GM12878 (cell line): ENCODE results near the gene NPAS3. TPM values are rescaled to one million over a fixed set of nuclear protein-coding genes. Genes with fewer than 3 reads are reported as not detected.

Source experiments
- ATAC-seq: fragments of 200-7000 bp; cut with Tn5 transposase; 3 replicates; pipeline ENCODE4 v1.9.1; 2020; ENCODE audit warnings: mild to moderate bottlenecking, moderate library complexity
- BruUV-seq: library from RNA; stranded (reverse); fragments of 400-500 nt; replicated peaks from 2 replicates; lab custom pipeline; 2021; lab: Mats Ljungman, UMichigan
- CTCF ChIA-PET: fragments of 300-600 bp; sonication (Branson Sonifier 250); formaldehyde crosslinking; extraction: SDS; loops from one replicate; lab custom pipeline; 2021; ENCODE audit warnings: inconsistent platforms; lab: Yijun Ruan, JAX
- POLR2A ChIA-PET: fragments of 350-600 bp; formaldehyde crosslinking; extraction: SDS; loops from one replicate; lab custom pipeline; 2021; ENCODE audit warnings: inconsistent platforms; lab: Charles Lee
- RAD21 ChIA-PET: fragments of 300-600 bp; sonication (Branson Sonifier 250); formaldehyde crosslinking; loops from one replicate; lab custom pipeline; 2023; ENCODE audit warnings: antibody characterized with exemption; ENCODE audit not compliant: unreplicated experiment; lab: Charles Lee
- SMC1A ChIA-PET: fragments of 300-600 bp; sonication (Branson Sonifier 250); formaldehyde crosslinking; loops from one replicate; lab custom pipeline; 2023; ENCODE audit not compliant: unreplicated experiment, uncharacterized antibody; lab: Charles Lee
- DNase-seq: peaks from one replicate; pipeline ENCODE4 v3.0.0-alpha.2; 2011; ENCODE audit warnings: low read depth, low spot score
- FAIRE-seq: peaks from 3 replicates; lab custom pipeline; 2011; peaks lifted over from hg19 to GRCh38; lab: Jason Lieb, UNC
- H2AFZ ChIP-seq: 2 replicates; pipeline ENCODE4 v1.6.0; 2011; ENCODE audit warnings: low read depth, low read length, control low read depth; ENCODE audit not compliant: control insufficient read depth
- H3K27ac ChIP-seq: 2 replicates; pipeline ENCODE4 v1.5.1; 2011; ENCODE audit warnings: control low read depth; ENCODE audit not compliant: control insufficient read depth, insufficient read depth
- H3K27me3 ChIP-seq, 2 experiments: replicated peaks in 1 of 2; 2 replicates each; pipeline versions ENCODE4 v1.6.0 to v1.6.1; 2011; ENCODE audit warnings: low read length in 1 of 2; ENCODE audit not compliant: control insufficient read depth in 2 of 2, insufficient read depth in 2 of 2
- H3K36me3 ChIP-seq, 2 experiments: 2 replicates each; pipeline ENCODE4 v1.5.1; 2011; ENCODE audit warnings: low read length in 1 of 2; ENCODE audit not compliant: control insufficient read depth in 2 of 2, insufficient read depth in 2 of 2
- H3K4me1 ChIP-seq: 2 replicates; pipeline ENCODE4 v1.6.1; 2011; ENCODE audit warnings: mild to moderate bottlenecking, low read length, moderate library complexity, mixed read lengths; ENCODE audit not compliant: control insufficient read depth, insufficient read depth
- H3K4me2 ChIP-seq: 2 replicates; pipeline ENCODE4 v1.6.0; 2011; ENCODE audit warnings: control low read depth; ENCODE audit not compliant: control insufficient read depth, insufficient read depth
- H3K4me3 ChIP-seq: fragments of 200-600 bp; sonication (generic); 2 replicates; pipeline ENCODE4 v1.5.1; 2016
- H3K79me2 ChIP-seq: 2 replicates; pipeline ENCODE4 v1.6.0; 2011; ENCODE audit warnings: low read length; ENCODE audit not compliant: control insufficient read depth, insufficient read depth
- H3K9ac ChIP-seq: 2 replicates; pipeline ENCODE4 v1.8.0; 2011; ENCODE audit warnings: low read length, control low read depth, mixed read lengths; ENCODE audit not compliant: control insufficient read depth, insufficient read depth
- H3K9me3 ChIP-seq: replicated peaks from 3 replicates; pipeline ENCODE4 v1.5.1; 2011; ENCODE audit warnings: mild to moderate bottlenecking, low read length; ENCODE audit not compliant: control insufficient read depth, insufficient read depth
- H4K20me1 ChIP-seq: 2 replicates; pipeline ENCODE4 v1.6.0; 2011; ENCODE audit not compliant: control insufficient read depth, insufficient read depth
- ATF3 ChIP-seq: IDR thresholded peaks from 2 replicates; pipeline ENCODE4 v1.6.1; 2011; ENCODE audit warnings: low read depth, mild to moderate bottlenecking, low read length, moderate library complexity, borderline replicate concordance; ENCODE audit errors: extremely low read depth
- BHLHE40 ChIP-seq, 2 experiments: fragments of 450-650 bp in 1 of 2; IDR thresholded peaks; 2 replicates each; pipeline ENCODE4 v1.6.1; 2011 to 2017; ENCODE audit warnings: low read depth in 2 of 2, borderline replicate concordance in 1 of 2, improper control_type of control experiment in 1 of 2, low read length in 1 of 2, mild to moderate bottlenecking in 1 of 2
- CHD2 ChIP-seq: IDR thresholded peaks from 2 replicates; pipeline ENCODE4 v1.6.1; 2011; ENCODE audit warnings: low read depth, low read length, improper control_type of control experiment, borderline replicate concordance
- EZH2 ChIP-seq: IDR thresholded peaks from 2 replicates; pipeline ENCODE4 v1.6.1; 2012; ENCODE audit warnings: low read depth, mild to moderate bottlenecking, control low read depth, inconsistent platforms, low read length, borderline replicate concordance; ENCODE audit not compliant: control insufficient read depth
- FOXM1 ChIP-seq: IDR thresholded peaks from 2 replicates; pipeline ENCODE4 v1.6.1; 2012; ENCODE audit warnings: low read depth, mild to moderate bottlenecking, inconsistent platforms, low read length, moderate library complexity
- HDAC2 ChIP-seq: fragments of 200-600 bp; sonication (generic); IDR thresholded peaks from 2 replicates; pipeline ENCODE4 v1.6.1; 2017
- HDAC6 ChIP-seq: fragments of 200-600 bp; sonication (generic); IDR thresholded peaks from one replicate; pipeline ENCODE4 v1.8.0; 2017; ENCODE audit warnings: antibody characterized with exemption; ENCODE audit not compliant: unreplicated experiment
- JUNB ChIP-seq: IDR thresholded peaks from 2 replicates; pipeline ENCODE4 v1.6.1; 2016; ENCODE audit warnings: antibody characterized with exemption, mild to moderate bottlenecking
- JUND ChIP-seq: IDR thresholded peaks from 2 replicates; pipeline ENCODE4 v1.6.1; 2012; ENCODE audit warnings: low read depth, mild to moderate bottlenecking, low read length, improper control_type of control experiment, moderate library complexity
- KDM1A ChIP-seq: fragments of 200-600 bp; sonication (generic); IDR thresholded peaks from 2 replicates; pipeline ENCODE4 v1.6.1; 2016; ENCODE audit warnings: borderline replicate concordance
- MYB ChIP-seq: fragments of 150-350 bp; IDR thresholded peaks from 2 replicates; pipeline ENCODE4 v1.6.1; 2014; ENCODE audit warnings: mild to moderate bottlenecking, low read depth, low read length, borderline replicate concordance
- PKNOX1 ChIP-seq: fragments of 450-650 bp; IDR thresholded peaks from 2 replicates; pipeline ENCODE4 v1.6.1; 2016; ENCODE audit warnings: mild to moderate bottlenecking
- POLR2A ChIP-seq: IDR thresholded peaks from 2 replicates; pipeline ENCODE4 v1.6.1; 2011; ENCODE audit warnings: low read depth, mild to moderate bottlenecking, low read length
- RBBP5 ChIP-seq: fragments of 200-600 bp; sonication (generic); conservative IDR thresholded peaks from 2 replicates; pipeline ENCODE4 v1.6.1; 2016
- SUPT20H ChIP-seq: IDR thresholded peaks from 2 replicates; pipeline ENCODE4 v1.6.1; 2011; ENCODE audit warnings: low read depth, mild to moderate bottlenecking, low read length, moderate library complexity, borderline replicate concordance; ENCODE audit not compliant: control insufficient read depth
- SUZ12 ChIP-seq: fragments of 200-600 bp; sonication (generic); IDR thresholded peaks from one replicate; pipeline ENCODE4 v1.6.1; 2018; ENCODE audit warnings: antibody characterized with exemption, mild to moderate bottlenecking; ENCODE audit not compliant: unreplicated experiment
- WRNIP1 ChIP-seq: IDR thresholded peaks from 2 replicates; pipeline ENCODE4 v1.6.1; 2011; ENCODE audit warnings: low read depth, low read length, improper control_type of control experiment, borderline replicate concordance
- YBX1 ChIP-seq: fragments of 450-650 bp; IDR thresholded peaks from 2 replicates; pipeline ENCODE4 v1.6.1; 2016; ENCODE audit warnings: antibody characterized with exemption
- WGBS: methylation state at CpG from one replicate; pipeline ENCODE4 v1.1.6; 2016; ENCODE audit warnings: low lambda C conversion rate; ENCODE audit not compliant: insufficient replicate concordance, insufficient coverage; ENCODE audit errors: missing lambda C conversion rate; 5-methylcytosine and 5-hydroxymethylcytosine counted together
- in situ Hi-C: fragments of 300-500 bp; cut with MboI; formaldehyde crosslinking; loops from 9 replicates; pipeline ENCODE4 v1.14.3; 2018; ENCODE audit warnings: mixed read lengths
- intact Hi-C: fragments of 100-400 bp; cut with micrococcal nuclease; formaldehyde crosslinking; loops from one replicate; pipeline ENCODE4 v1.14.2; 2022; ENCODE audit not compliant: unreplicated experiment
- polyA plus RNA-seq, 11 experiments: library from polyadenylated mRNA; depleted of rRNA in 4 of 11; unstranded in 6 of 11; stranded (reverse) in 5 of 11; fragments of >200 nt; fragmentation: Nextera tagmentation in 4 of 11; fragmentation: Illumina TruSeq in 1 of 11; extraction: Ambion mirVana in 4 of 11; extraction: Trizol in 1 of 11; gene quantifications; 1 replicate in 1 of 11; 2 replicates in 10 of 11; pipeline versions ENCODE4 v1.2.1 to v1.2.3, GENCODE V29; 2011 to 2016; ENCODE audit warnings: inconsistent platforms in 2 of 11, missing spikeins in 2 of 11, low read depth in 1 of 11
- total RNA-seq, 4 experiments: library from RNA; depleted of rRNA in 3 of 4; stranded (reverse); fragments of >200 nt in 3 of 4; fragmentation: Illumina TruSeq in 1 of 4; extraction: Trizol in 1 of 4; gene quantifications; 2 replicates each; pipeline versions ENCODE4 v1.2.1 to v1.2.3, GENCODE V29; 2013 to 2021
- TF ChIP-seq, protein P1 (sequence below): IDR thresholded peaks from 2 replicates; pipeline ENCODE4 v1.6.1; 2011; ENCODE audit warnings: low read depth, low read length, improper control_type of control experiment, borderline replicate concordance
- TF ChIP-seq, protein P2 (sequence below): fragments of 450-650 bp; IDR thresholded peaks from 2 replicates; pipeline ENCODE4 v1.6.1; 2017; ENCODE audit warnings: borderline replicate concordance

The NPAS3 gene
- total and polyA plus RNA-seq, 10 of the 15 experiments (the other 5 are each of a cell fraction or from before 2014, with no cell fraction given): under 0.01 to 2.7 (median 0.03) TPM; not detected in 6

DNA sequence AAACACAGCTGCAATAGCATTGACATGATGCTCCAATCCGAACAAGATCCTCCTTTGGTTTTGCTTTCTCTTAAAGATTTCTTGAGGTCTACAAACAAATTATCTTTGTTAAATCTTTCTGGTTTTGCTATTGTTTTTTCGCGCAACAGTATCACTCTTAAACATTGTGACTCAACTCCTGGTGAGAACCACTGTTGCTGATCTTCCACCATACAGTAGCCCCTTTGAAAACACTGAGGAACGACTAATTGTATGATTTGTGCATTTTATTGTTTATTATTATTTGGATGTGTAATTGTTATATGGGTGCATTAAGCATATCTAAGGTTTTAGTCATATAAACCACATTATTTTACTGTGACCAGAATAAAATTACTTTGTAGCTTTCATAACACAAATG is 729.4 kb downstream of the NPAS3 start:
- DNase-seq: no peak
- WGBS: 49% methylated on average over 4 of the region's 4 CpGs
- no peak overlapping the region for H3K4me2 ChIP-seq
- POLR2A ChIA-PET: no interaction called here
- BruUV-seq: no TSS peak
- no peaks in the 10 kb centered on the region for H3K27me3 ChIP-seq
- SMC1A ChIA-PET: interaction anchor here (0.6 to 10.7 kb wide), 5 partner anchors 14 to 102 kb away, joined by 3 to 96 read pairs (median 5); no protein-coding TSS in a partner anchor
- in situ Hi-C loops: no loop called here
- ATAC-seq: no peak
- no peaks in the 10 kb centered on the region for H3K79me2 ChIP-seq
- H4K20me1 ChIP-seq: no peaks in the 10 kb centered on the region
- H3K9me3 ChIP-seq: no peaks in the 10 kb centered on the region
- intact Hi-C loops: no loop called here
- H3K4me1 ChIP-seq: no peaks in the 10 kb centered on the region
- no peak for TF ChIP-seq ATF3
- no peak for TF ChIP-seq SUPT20H
- no peak for TF ChIP-seq JUND
- TF ChIP-seq, protein P1, sequence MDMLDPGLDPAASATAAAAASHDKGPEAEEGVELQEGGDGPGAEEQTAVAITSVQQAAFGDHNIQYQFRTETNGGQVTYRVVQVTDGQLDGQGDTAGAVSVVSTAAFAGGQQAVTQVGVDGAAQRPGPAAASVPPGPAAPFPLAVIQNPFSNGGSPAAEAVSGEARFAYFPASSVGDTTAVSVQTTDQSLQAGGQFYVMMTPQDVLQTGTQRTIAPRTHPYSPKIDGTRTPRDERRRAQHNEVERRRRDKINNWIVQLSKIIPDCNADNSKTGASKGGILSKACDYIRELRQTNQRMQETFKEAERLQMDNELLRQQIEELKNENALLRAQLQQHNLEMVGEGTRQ: no peak
- TF ChIP-seq JUNB: no peak
- TF ChIP-seq FOXM1: no peak
- TF ChIP-seq KDM1A: no peak
- TF ChIP-seq EZH2: no peak
- TF ChIP-seq, protein P2, sequence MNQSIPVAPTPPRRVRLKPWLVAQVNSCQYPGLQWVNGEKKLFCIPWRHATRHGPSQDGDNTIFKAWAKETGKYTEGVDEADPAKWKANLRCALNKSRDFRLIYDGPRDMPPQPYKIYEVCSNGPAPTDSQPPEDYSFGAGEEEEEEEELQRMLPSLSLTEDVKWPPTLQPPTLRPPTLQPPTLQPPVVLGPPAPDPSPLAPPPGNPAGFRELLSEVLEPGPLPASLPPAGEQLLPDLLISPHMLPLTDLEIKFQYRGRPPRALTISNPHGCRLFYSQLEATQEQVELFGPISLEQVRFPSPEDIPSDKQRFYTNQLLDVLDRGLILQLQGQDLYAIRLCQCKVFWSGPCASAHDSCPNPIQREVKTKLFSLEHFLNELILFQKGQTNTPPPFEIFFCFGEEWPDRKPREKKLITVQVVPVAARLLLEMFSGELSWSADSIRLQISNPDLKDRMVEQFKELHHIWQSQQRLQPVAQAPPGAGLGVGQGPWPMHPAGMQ: no peak
- no peak for TF ChIP-seq BHLHE40 (IDR thresholded peaks at IDR 0.05; ENCODE audit: borderline replicate concordance in 1 of 2, low read depth in 2 of 2, low read length in 1 of 2)
- TF ChIP-seq POLR2A: no peak
- TF ChIP-seq WRNIP1: no peak
- no peak for TF ChIP-seq HDAC2
- no peak for TF ChIP-seq YBX1
- no peak for TF ChIP-seq PKNOX1
- TF ChIP-seq CHD2: no peak
- no peak for TF ChIP-seq MYB
- TF ChIP-seq HDAC6: no peak
- no peak for TF ChIP-seq RBBP5
- no peak for TF ChIP-seq SUZ12
- CTCF ChIA-PET: interaction anchor here (0.7 to 1.2 kb wide), 2 partner anchors 8 to 29 kb away, joined by 3 read pairs; no protein-coding TSS in a partner anchor
- H3K9ac ChIP-seq: no peak overlapping the region
- H2AFZ ChIP-seq: no peak overlapping the region
- H3K36me3 ChIP-seq: no peaks in the 10 kb centered on the region
- no peak overlapping the region for H3K4me3 ChIP-seq
- no peak for FAIRE-seq
- RAD21 ChIA-PET: interaction anchor here (9.3 to 13.3 kb wide), 2 partner anchors 15 to 156 kb away, joined by 97 to 128 read pairs; no protein-coding TSS in a partner anchor
- H3K27ac ChIP-seq: no peak overlapping the region
